Stomach (tissue), 4 donors: ENCODE data around the gene TUBA4B.

ENCODE experiments used
- EP300 ChIP-seq: sonication (generic); formaldehyde crosslinking; IDR thresholded peaks from one replicate; pipeline ENCODE4 v1.6.1; 2017; ENCODE audit warnings: antibody characterized with exemption
- TF ChIP-seq, protein P1 (sequence below), 7 experiments: fragments of 450-650 bp in 4 of 7; fragments of 200-600 bp in 3 of 7; sonication (generic) in 3 of 7; IDR thresholded peaks; one replicate each; pipeline ENCODE4 v1.5.1; 2016 to 2019; ENCODE audit warnings: antibody characterized with exemption in 7 of 7, control low read depth in 2 of 7, mild to moderate bottlenecking in 1 of 7

DNA sequence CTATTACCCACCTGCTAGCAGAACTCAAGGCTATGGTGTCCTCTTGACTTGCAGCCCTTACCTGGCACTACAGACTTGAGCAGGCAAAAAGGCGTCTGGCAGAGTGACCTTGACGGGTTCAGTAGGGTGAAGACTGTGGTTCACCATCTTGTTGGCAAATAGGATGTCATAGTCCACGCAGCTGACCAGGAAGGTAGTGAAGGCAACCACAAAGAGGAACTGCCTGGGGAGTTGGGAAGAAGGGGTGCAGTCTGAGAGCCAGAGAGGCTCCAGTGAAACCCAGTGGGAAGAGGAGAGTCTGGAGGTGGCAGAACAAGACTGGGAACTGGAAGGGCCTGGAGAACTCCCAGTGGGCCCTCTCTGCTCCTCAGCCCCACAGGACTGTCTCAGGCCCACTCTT is 27.7 kb upstream of the TUBA4B start:
- no peak for TF ChIP-seq EP300
- TF ChIP-seq, protein P1, sequence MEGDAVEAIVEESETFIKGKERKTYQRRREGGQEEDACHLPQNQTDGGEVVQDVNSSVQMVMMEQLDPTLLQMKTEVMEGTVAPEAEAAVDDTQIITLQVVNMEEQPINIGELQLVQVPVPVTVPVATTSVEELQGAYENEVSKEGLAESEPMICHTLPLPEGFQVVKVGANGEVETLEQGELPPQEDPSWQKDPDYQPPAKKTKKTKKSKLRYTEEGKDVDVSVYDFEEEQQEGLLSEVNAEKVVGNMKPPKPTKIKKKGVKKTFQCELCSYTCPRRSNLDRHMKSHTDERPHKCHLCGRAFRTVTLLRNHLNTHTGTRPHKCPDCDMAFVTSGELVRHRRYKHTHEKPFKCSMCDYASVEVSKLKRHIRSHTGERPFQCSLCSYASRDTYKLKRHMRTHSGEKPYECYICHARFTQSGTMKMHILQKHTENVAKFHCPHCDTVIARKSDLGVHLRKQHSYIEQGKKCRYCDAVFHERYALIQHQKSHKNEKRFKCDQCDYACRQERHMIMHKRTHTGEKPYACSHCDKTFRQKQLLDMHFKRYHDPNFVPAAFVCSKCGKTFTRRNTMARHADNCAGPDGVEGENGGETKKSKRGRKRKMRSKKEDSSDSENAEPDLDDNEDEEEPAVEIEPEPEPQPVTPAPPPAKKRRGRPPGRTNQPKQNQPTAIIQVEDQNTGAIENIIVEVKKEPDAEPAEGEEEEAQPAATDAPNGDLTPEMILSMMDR (IDR thresholded peaks at IDR 0.05): no peak
